Measurements from ENCODE around the gene KCNJ15. TPM values are rescaled to one million over a fixed set of nuclear protein-coding genes. Genes with fewer than 3 reads are reported as not detected.

Gene KCNJ15
- total and polyA plus RNA-seq, 2 of the 8 experiments (the other 6 are each of a cell fraction or from before 2014, with no cell fraction given): under 0.01 TPM; not detected in 1

GRCh38 chr21:38273745-38274542 is 17.2 kb downstream of the KCNJ15 start:
- Histone ChIP-seq H3K56ac (replicated peaks; ENCODE audit: insufficient read length, low read depth, low read length) (no peak overlapping the region), H2BK15ac (ENCODE audit: low read length) (no peak overlapping the region), H3K4me1 (replicated peaks in 1 of 4; ENCODE audit: control insufficient read depth in 3 of 4, insufficient read depth in 4 of 4, low read length in 3 of 4) (peaks cover 0 to 3% (median 0%) of the 10 kb centered on the region in 4 experiments; a peak in 1 of 7 replicates), H2BK120ac (replicated peaks; ENCODE audit: low read depth, low read length) (no peak overlapping the region), H3K18ac (ENCODE audit: extremely low read depth, low read length) (no peak overlapping the region; the same call in 1 of the 2 replicates), H3K4me2 (ENCODE audit: insufficient read depth in 1 of 2, low read depth in 2 of 2, low read length in 2 of 2) (no peak overlapping the region), H3K9ac (replicated peaks in 1 of 4; ENCODE audit: extremely low read depth in 1 of 4, low read depth in 3 of 4, low read length in 3 of 4) (no peak overlapping the region), H2BK12ac (ENCODE audit: low read depth, low read length) (no peak overlapping the region), H3K4ac (replicated peaks; ENCODE audit: insufficient read length, low read depth, low read length) (no peak overlapping the region), H3K36me3 (ENCODE audit: control insufficient read depth in 2 of 4, insufficient read depth in 4 of 4, low read length in 3 of 4) (no peaks in the 10 kb centered on the region), H2BK5ac (ENCODE audit: low read depth, low read length) (no peak overlapping the region), H3K4me3 (ENCODE audit: extremely low read depth in 1 of 4, insufficient read depth in 2 of 4, low read depth in 3 of 4, low read length in 4 of 4) (no peak overlapping the region), H3K23ac (ENCODE audit: insufficient read length) (no peak overlapping the region), H4K20me1 (replicated peaks in 1 of 2; ENCODE audit: control insufficient read depth in 1 of 2, insufficient read depth in 2 of 2, low read length in 2 of 2) (no peaks in the 10 kb centered on the region), H3K14ac (ENCODE audit: insufficient read length) (no peak overlapping the region), H4K8ac (ENCODE audit: extremely low read depth, insufficient read depth, low read length) (no peak overlapping the region), H3K79me2 (ENCODE audit: control insufficient read depth in 1 of 2, insufficient read depth in 2 of 2, low read length in 2 of 2) (no peaks in the 10 kb centered on the region), H3K9me3 (ENCODE audit: insufficient read depth in 2 of 2, low read depth in 1 of 2, low read length in 1 of 2) (no peaks in the 10 kb centered on the region), H3K79me1 (ENCODE audit: low read depth, low read length) (no peaks in the 10 kb centered on the region), H2BK20ac (ENCODE audit: low read length) (no peak overlapping the region), H2AFZ (ENCODE audit: low read length) (no peak overlapping the region), H3K23me2 (ENCODE audit: low read depth, low read length) (no peaks in the 10 kb centered on the region), H4K5ac (ENCODE audit: insufficient read length, low read depth, low read length) (no peak overlapping the region), H2AK5ac (ENCODE audit: low read depth, low read length) (no peak overlapping the region), H4K91ac (replicated peaks; ENCODE audit: insufficient read length, low read length) (no peak overlapping the region), H3K27ac (ENCODE audit: low read depth, low read length) (no peak overlapping the region), H3K27me3 (replicated peaks in 1 of 4; ENCODE audit: control insufficient read depth in 3 of 4, extremely low read depth in 1 of 4, insufficient read depth in 3 of 4, low read length in 3 of 4) (no peaks in the 10 kb centered on the region)
- WGBS, 2 experiments (ENCODE audit: extremely low coverage in 1 of 2, insufficient coverage in 1 of 2, insufficient read length in 1 of 2, insufficient replicate concordance in 2 of 2, low coverage in 1 of 2, low lambda C conversion rate in 2 of 2, missing lambda C conversion rate in 1 of 2): 89% methylated on average over 8 of the region's 8 CpGs; no CpG with 5 or more reads in 1 of the 2 experiments
- DNase-seq (ENCODE audit: low read depth in 1 of 2, low spot score in 2 of 2) (no peak), FAIRE-seq (no peak)
- ChIA-PET CTCF (ENCODE audit: partially characterized antibody) (interaction anchor here (0.9 to 1.5 kb wide), 3 partner anchors 22 to 103 kb away, joined by 3 to 4 read pairs (median 3); no protein-coding TSS in a partner anchor), POLR2A (ENCODE audit: partially characterized antibody) (no interaction called here)
- TF ChIP-seq CHD2 (IDR thresholded peaks at IDR 0.05; ENCODE audit: low read length) (no peak), KDM1A (IDR thresholded peaks at IDR 0.05; ENCODE audit: borderline replicate concordance, low read length) (no peak)

Measured in H1 (cell line).